KMS-11 (cell line): ENCODE data around the gene VWA3A.

Experiments used
- H2AFZ ChIP-seq: fragments of 200-600 bp; sonication (generic); 2 replicates; pipeline ENCODE4 v1.6.1; 2016; ENCODE audit warnings: antibody characterized with exemption, mixed run types, low read depth
- H3K27ac ChIP-seq: fragments of 200-600 bp; sonication (generic); 2 replicates; pipeline ENCODE4 v1.6.1; 2016; ENCODE audit warnings: mild to moderate bottlenecking, mixed run types
- H3K27me3 ChIP-seq: fragments of 200-600 bp; sonication (generic); 2 replicates; pipeline ENCODE4 v1.6.1; 2017; ENCODE audit warnings: mild to moderate bottlenecking, low read depth, mixed run types, moderate library complexity; ENCODE audit not compliant: insufficient read depth
- H3K36me3 ChIP-seq: fragments of 200-600 bp; sonication (generic); 2 replicates; pipeline ENCODE4 v1.6.1; 2017; ENCODE audit warnings: mild to moderate bottlenecking, mixed run types; ENCODE audit not compliant: insufficient read depth
- H3K4me1 ChIP-seq: fragments of 200-600 bp; sonication (generic); 2 replicates; pipeline ENCODE4 v1.6.1; 2016; ENCODE audit warnings: mild to moderate bottlenecking, low read depth, mixed run types; ENCODE audit not compliant: poor library complexity, severe bottlenecking
- H3K4me2 ChIP-seq: fragments of 200-600 bp; sonication (generic); 2 replicates; pipeline ENCODE4 v1.7.0; 2016; ENCODE audit warnings: mild to moderate bottlenecking, mixed run types
- H3K4me3 ChIP-seq: fragments of 200-600 bp; sonication (generic); IDR thresholded peaks from 2 replicates; pipeline ENCODE4 v1.6.1; 2017; ENCODE audit warnings: low read depth, low read length, mixed read lengths; ENCODE audit not compliant: insufficient read depth
- H3K79me2 ChIP-seq: fragments of 200-600 bp; sonication (generic); 2 replicates; pipeline ENCODE4 v1.6.1; 2016; ENCODE audit warnings: low read depth, mixed run types; ENCODE audit not compliant: insufficient read depth
- H3K9ac ChIP-seq: fragments of 200-600 bp; sonication (generic); 2 replicates; pipeline ENCODE4 v1.6.1; 2016; ENCODE audit warnings: mild to moderate bottlenecking, mixed run types
- H4K20me1 ChIP-seq: fragments of 200-600 bp; sonication (generic); 2 replicates; pipeline ENCODE4 v1.6.1; 2016; ENCODE audit warnings: mild to moderate bottlenecking, mixed run types; ENCODE audit not compliant: insufficient read depth
- CTCF ChIP-seq: fragments of 200-600 bp; sonication (generic); conservative IDR thresholded peaks from 2 replicates; pipeline ENCODE4 v1.6.1; 2017; ENCODE audit warnings: low read depth, mild to moderate bottlenecking, antibody characterized with exemption, low read length, moderate library complexity, mixed read lengths

VWA3A gene

GRCh38 chr16:22183901-22184614 is 91.7 kb downstream of the VWA3A start:
- H3K4me3 ChIP-seq, result no peak overlapping the region
- no peak overlapping the region for H2AFZ ChIP-seq
- H3K79me2 ChIP-seq, result no peaks in the 10 kb centered on the region
- H3K9ac ChIP-seq, result no peak overlapping the region
- peaks cover 15% of the 10 kb centered on the region for H3K4me1 ChIP-seq
- no peaks in the 10 kb centered on the region for H3K36me3 ChIP-seq
- H4K20me1 ChIP-seq, result no peaks in the 10 kb centered on the region
- no peaks in the 10 kb centered on the region for H3K27me3 ChIP-seq
- no peak overlapping the region for H3K27ac ChIP-seq
- 0 out of 2 replicates have a peak, but pooled peaks have one; percentile 14 for TF ChIP-seq CTCF
- no peak overlapping the region for H3K4me2 ChIP-seq

- Histone ChIP-seq H3K79me2 (no peaks in the 10 kb centered on the region), H3K27ac (no peak overlapping the region), H3K27me3 (no peaks in the 10 kb centered on the region), H3K4me3 (no peak overlapping the region), H2AFZ (no peak overlapping the region), H4K20me1 (no peaks in the 10 kb centered on the region), H3K9ac (no peak overlapping the region), H3K4me1 (peaks cover 20% of the 10 kb centered on the region), H3K36me3 (no peaks in the 10 kb centered on the region), H3K4me2 (no peak overlapping the region)
- TF ChIP-seq CTCF, result no peak
Measured at GRCh38 chr16:22184615-22184968, 92.3 kb downstream of the VWA3A start.

GRCh38 chr16:22186517-22186916 is 94.2 kb downstream of the VWA3A start:
- no peaks in the 10 kb centered on the region for H4K20me1 ChIP-seq
- H3K27me3 ChIP-seq, result no peaks in the 10 kb centered on the region
- TF ChIP-seq CTCF, result 0 out of 2 replicates have a peak, but pooled peaks have one; percentile 41
- H3K9ac ChIP-seq, result no peak overlapping the region
- H3K4me3 ChIP-seq, result no peak overlapping the region
- H3K79me2 ChIP-seq, result no peaks in the 10 kb centered on the region
- H3K36me3 ChIP-seq, result no peaks in the 10 kb centered on the region
- peaks cover 23% of the 10 kb centered on the region for H3K4me1 ChIP-seq
- H2AFZ ChIP-seq, result no peak overlapping the region
- H3K27ac ChIP-seq, result no peak overlapping the region
- no peak overlapping the region for H3K4me2 ChIP-seq

DNA sequence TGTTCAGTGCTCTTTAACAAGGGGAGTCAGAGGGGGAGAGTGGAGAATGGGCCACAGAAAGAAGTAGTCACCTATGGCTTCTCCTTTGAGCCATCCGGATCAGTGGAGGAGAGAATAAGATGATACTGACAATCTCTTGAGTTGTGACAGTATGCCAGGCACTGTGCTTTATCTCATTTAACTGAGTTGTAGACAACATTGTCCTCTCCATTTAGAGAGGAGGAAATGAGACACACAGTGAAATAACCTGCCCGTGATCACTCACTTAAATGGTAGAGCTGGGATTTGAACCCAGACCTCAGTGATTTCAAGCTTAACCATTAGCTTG is 95.9 kb downstream of the VWA3A start:
- Histone ChIP-seq H3K4me2 (peak overlapping the region; percentile 89; the same call in 1 of the 2 replicates), H2AFZ (peak overlapping the region; percentile 5)
- no peak for TF ChIP-seq CTCF

More for the DNA sequence above, 95.9 kb downstream of the VWA3A start:
- Histone ChIP-seq H3K27ac (peak overlapping the region; percentile 1; the same call in 1 of the 2 replicates), H3K4me3 (no peak overlapping the region), H4K20me1 (no peaks in the 10 kb centered on the region), H3K9ac (no peak overlapping the region), H3K4me1 (peaks cover 38% of the 10 kb centered on the region), H3K36me3 (no peaks in the 10 kb centered on the region), H3K79me2 (no peaks in the 10 kb centered on the region), H3K27me3 (no peaks in the 10 kb centered on the region)
